NT2/D1 (cell line): Measurements from ENCODE around the gene SPSB2.

Experiments
- SUZ12 ChIP-seq: IDR thresholded peaks from 2 replicates; pipeline ENCODE4 v1.6.1; 2011; ENCODE audit not compliant: insufficient read length, insufficient read depth; ENCODE audit errors: extremely low read depth
- ZNF274 ChIP-seq: IDR thresholded peaks from 2 replicates; pipeline ENCODE4 v1.6.1; 2011; ENCODE audit warnings: mild to moderate bottlenecking, low read depth, low read length

DNA sequence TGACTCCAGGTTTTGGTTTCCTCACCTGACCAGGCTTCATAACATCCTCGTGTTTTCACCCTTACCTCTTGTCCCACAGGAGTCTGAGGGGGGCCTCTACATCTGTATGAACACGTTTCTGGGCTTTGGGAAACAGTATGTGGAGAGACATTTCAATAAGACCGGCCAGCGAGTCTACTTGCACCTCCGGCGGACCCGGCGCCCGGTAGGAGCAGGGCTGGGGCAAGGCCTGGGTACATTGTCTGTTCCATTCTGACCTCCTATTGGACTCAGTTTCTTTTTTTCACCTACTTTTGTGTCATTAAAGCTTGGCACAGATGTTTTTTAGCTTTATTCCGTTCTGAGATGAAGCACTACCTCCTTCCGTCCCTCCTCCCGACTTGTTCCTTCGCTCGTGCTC is 17.8 kb downstream of the SPSB2 start:
- TF ChIP-seq SUZ12 (no peak), ZNF274 (no peak)
